CD4-positive, alpha-beta T cell treated with Interleukin-6 for 4 hours (primary cell): ENCODE results near the gene CHST15.
"Not testable (repeated sequence)": the region's sequence is repeated elsewhere in the genome, so short reads cannot be mapped to it uniquely, and the experiment has no call there.

Source experiments
- DNase-seq: peaks from one replicate; pipeline ENCODE4 v3.0.0-alpha.2; 2020; ENCODE audit warnings: mixed read lengths

CHST15 gene

GRCh38 chr10:124095801-124096200, 2.4 kb upstream of the CHST15 start:
- not testable (repeated sequence) for DNase-seq

GRCh38 chr10:124095096-124095495, 1.7 kb upstream of the CHST15 start:
- DNase-seq, result no peak

GRCh38 chr10:124094419-124094785, 1.0 kb upstream of the CHST15 start:
- DNase-seq, result no peak

- not testable (repeated sequence) for DNase-seq
Observed at GRCh38 chr10:124093774-124094418, 498 bp upstream of the CHST15 start.

- peak; percentile 57 for DNase-seq
Observed at GRCh38 chr10:124092250-124092859, 1.0 kb downstream of the CHST15 start.

- peak; percentile 19 for DNase-seq
Observed at GRCh38 chr10:124091646-124092249, 1.6 kb downstream of the CHST15 start.

- DNase-seq, result no peak
Observed at GRCh38 chr10:124090601-124091209, 2.7 kb downstream of the CHST15 start.

GRCh38 chr10:124089859-124090258, 3.5 kb downstream of the CHST15 start:
- no peak for DNase-seq

- no peak for DNase-seq
Observed at GRCh38 chr10:124088915-124089314, 4.5 kb downstream of the CHST15 start.

- no peak for DNase-seq
Observed at GRCh38 chr10:124087672-124088634, 5.4 kb downstream of the CHST15 start.

GRCh38 chr10:124086787-124087671, 6.4 kb downstream of the CHST15 start:
- no peak for DNase-seq

GRCh38 chr10:124086097-124086710, 7.2 kb downstream of the CHST15 start:
- DNase-seq, result no peak

- no peak for DNase-seq
Observed at GRCh38 chr10:124085680-124086079, 7.7 kb downstream of the CHST15 start.

- DNase-seq, result no peak
Observed at GRCh38 chr10:124084708-124085107, 8.7 kb downstream of the CHST15 start.

GRCh38 chr10:124083740-124084397, 9.5 kb downstream of the CHST15 start:
- DNase-seq, result no peak

- no peak for DNase-seq
Observed at GRCh38 chr10:124083047-124083739, 10.2 kb downstream of the CHST15 start.

GRCh38 chr10:124082555-124082954, 10.8 kb downstream of the CHST15 start:
- DNase-seq, result no peak

- no peak for DNase-seq
Observed at GRCh38 chr10:124081547-124082140, 11.8 kb downstream of the CHST15 start.

GRCh38 chr10:124079864-124080263, 13.5 kb downstream of the CHST15 start:
- no peak for DNase-seq

- DNase-seq, result no peak
Observed at GRCh38 chr10:124078714-124079113, 14.7 kb downstream of the CHST15 start.
